ENCODE measurements around the gene RPN2.

Gene RPN2

GRCh38 chr20:37274851-37275524 lies 95.9 kb downstream of the RPN2 start:
- Histone ChIP-seq H3K9me3 (ENCODE audit: low read length) (no peaks in the 10 kb centered on the region), H3K4me1 (ENCODE audit: insufficient read depth, low read length) (peaks cover 10% of the 10 kb centered on the region), H3K36me3 (ENCODE audit: insufficient read depth, low read length) (no peaks in the 10 kb centered on the region), H3K9ac (ENCODE audit: low read length) (no peak overlapping the region), H3K27me3 (ENCODE audit: control insufficient read depth in 1 of 2, insufficient read depth in 2 of 2, low read length in 2 of 2) (no peaks in the 10 kb centered on the region), H3K27ac (ENCODE audit: low read depth, low read length) (no peak overlapping the region), H3K4me3 (ENCODE audit: low read depth in 1 of 2, low read length in 2 of 2) (no peak overlapping the region)

DNA sequence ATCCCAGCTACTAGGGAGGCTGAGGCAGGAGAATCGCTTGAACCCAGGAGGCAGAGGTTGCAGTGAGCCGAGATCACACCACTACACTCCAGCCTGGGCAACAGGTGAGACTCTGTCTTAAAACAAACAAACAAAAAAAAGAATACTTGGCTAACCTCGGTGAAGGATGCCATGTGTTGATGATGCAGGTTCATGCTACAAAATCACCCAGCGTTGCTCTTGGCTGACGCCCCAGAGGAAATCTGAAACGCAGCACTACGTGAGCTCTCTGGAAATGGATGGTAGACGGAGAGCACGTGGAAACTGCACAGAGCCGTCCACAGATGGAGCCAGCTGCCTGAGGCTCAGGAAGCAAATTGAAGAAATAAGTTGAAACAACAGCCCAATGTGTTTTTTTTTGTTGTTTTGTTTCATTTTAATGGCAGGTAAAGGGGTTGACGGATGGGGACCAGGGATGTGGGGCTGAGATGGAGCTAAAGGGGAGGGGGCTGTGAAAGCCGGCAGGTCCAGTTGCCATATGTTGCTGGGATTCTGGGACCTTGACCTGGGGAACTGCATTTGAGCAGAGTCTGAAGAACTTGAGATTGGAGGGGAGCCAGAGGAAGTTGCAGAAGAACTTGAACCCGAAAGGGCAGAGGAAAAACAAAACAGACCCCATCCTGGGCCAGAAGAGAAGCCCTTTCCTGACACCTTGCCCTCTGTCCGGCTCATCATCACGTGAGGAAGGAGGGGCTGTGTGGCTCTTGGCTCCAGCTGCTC lies 97.5 kb downstream of the RPN2 start:
- no peaks in the 10 kb centered on the region for H3K36me3 ChIP-seq (ENCODE audit: insufficient read depth, low read length)
- H3K27me3 ChIP-seq (ENCODE audit: control insufficient read depth in 1 of 2, insufficient read depth in 2 of 2, low read length in 2 of 2): no peaks in the 10 kb centered on the region
- no peaks in the 10 kb centered on the region for H3K9me3 ChIP-seq (ENCODE audit: low read length)
- H3K9ac ChIP-seq (ENCODE audit: low read length): no peak overlapping the region
- H3K4me3 ChIP-seq (ENCODE audit: low read depth in 1 of 2, low read length in 2 of 2): no peak overlapping the region
- peak overlapping the region; percentile 40 for H3K27ac ChIP-seq (ENCODE audit: low read depth, low read length)
- peaks cover 10% of the 10 kb centered on the region for H3K4me1 ChIP-seq (ENCODE audit: insufficient read depth, low read length)

DNA sequence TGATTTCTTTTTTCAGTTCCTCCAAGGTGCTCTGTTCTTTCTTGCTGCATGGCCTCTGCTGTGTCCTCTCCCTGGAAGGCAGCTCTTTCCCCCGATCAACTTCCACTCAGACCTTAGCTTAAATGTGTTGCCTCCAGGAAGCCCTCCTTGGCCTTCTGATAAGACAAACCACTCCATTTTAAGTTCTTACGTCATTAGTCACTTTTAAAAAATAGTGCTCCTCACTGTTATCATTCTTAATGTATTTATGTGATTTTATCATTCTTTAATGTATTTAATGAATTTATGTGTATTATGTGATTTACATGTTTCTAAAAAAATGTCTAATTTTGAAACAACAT lies 98.1 kb downstream of the RPN2 start:
- no peaks in the 10 kb centered on the region for H3K36me3 ChIP-seq (ENCODE audit: insufficient read depth, low read length)
- H3K9me3 ChIP-seq (ENCODE audit: low read length): no peaks in the 10 kb centered on the region
- peaks cover 10% of the 10 kb centered on the region for H3K4me1 ChIP-seq (ENCODE audit: insufficient read depth, low read length)
- H3K9ac ChIP-seq (ENCODE audit: low read length): no peak overlapping the region
- H3K27me3 ChIP-seq (ENCODE audit: control insufficient read depth in 1 of 2, insufficient read depth in 2 of 2, low read length in 2 of 2): no peaks in the 10 kb centered on the region
- no peak overlapping the region for H3K4me3 ChIP-seq (ENCODE audit: low read depth in 1 of 2, low read length in 2 of 2)
- no peak overlapping the region for H3K27ac ChIP-seq (ENCODE audit: low read depth, low read length)

DNA sequence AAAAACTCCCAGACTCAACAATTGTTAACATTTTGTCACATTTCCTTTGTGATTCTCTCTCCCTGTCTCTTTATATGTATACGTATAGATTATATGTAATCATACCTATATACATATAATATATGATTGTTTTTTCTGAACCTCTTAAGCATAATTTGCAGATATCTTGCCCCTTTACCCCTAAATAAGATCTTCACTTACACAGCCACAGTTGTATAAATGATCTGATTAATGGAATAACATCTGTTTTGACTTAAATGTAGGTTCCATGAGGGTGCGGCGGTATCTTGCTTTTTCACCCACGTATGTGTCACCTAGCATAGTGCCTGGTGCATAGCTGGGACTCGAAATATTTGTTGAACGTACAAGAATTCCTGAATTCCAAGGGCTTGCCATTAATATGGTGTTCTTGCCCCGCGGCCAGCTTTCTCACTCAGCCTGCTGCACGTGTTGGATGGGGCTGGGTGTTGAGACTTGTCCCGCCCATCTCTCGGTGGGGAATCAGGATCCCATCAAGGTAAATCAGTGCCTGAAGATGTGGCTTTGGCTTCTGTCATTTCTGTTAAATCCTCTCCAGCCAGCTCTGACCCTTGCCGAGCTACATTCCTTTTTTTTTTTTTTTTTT lies 99.9 kb downstream of the RPN2 start:
- Histone ChIP-seq H3K4me3 (ENCODE audit: low read depth in 1 of 2, low read length in 2 of 2) (no peak overlapping the region), H3K9me3 (ENCODE audit: low read length) (no peaks in the 10 kb centered on the region), H3K4me1 (ENCODE audit: insufficient read depth, low read length) (peaks cover 10% of the 10 kb centered on the region), H3K36me3 (ENCODE audit: insufficient read depth, low read length) (no peaks in the 10 kb centered on the region), H3K27ac (ENCODE audit: low read depth, low read length) (no peak overlapping the region), H3K9ac (ENCODE audit: low read length) (no peak overlapping the region), H3K27me3 (ENCODE audit: control insufficient read depth in 1 of 2, insufficient read depth in 2 of 2, low read length in 2 of 2) (no peaks in the 10 kb centered on the region)

DNA sequence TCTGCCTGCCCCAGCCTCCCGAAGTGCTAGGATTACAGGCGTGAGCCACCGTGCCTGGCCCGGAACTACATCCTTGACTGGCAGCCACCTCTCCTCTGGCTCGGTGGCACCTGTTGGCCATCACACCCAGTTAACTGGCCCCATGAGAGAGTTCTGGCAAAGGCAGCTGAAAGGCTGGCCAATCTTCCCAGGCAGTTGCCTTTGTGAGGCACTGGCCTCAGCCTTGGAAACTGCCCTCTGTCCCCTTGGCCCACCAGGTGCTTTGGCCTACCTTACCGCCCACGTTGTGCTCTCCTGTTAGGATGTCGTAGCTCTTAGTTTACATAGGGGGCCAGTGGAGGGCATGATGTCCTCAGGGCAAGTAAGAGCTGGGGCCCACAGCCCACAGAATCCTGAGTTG lies 100.7 kb downstream of the RPN2 start:
- Histone ChIP-seq H3K27me3 (ENCODE audit: control insufficient read depth in 1 of 2, insufficient read depth in 2 of 2, low read length in 2 of 2) (no peaks in the 10 kb centered on the region), H3K27ac (ENCODE audit: low read depth, low read length) (no peak overlapping the region), H3K4me3 (ENCODE audit: low read depth in 1 of 2, low read length in 2 of 2) (no peak overlapping the region), H3K36me3 (ENCODE audit: insufficient read depth, low read length) (no peaks in the 10 kb centered on the region), H3K9me3 (ENCODE audit: low read length) (no peaks in the 10 kb centered on the region), H3K9ac (ENCODE audit: low read length) (no peak overlapping the region), H3K4me1 (ENCODE audit: insufficient read depth, low read length) (peaks cover 10% of the 10 kb centered on the region)

GRCh38 chr20:37280403-37280802 lies 101.3 kb downstream of the RPN2 start:
- H3K36me3 ChIP-seq (ENCODE audit: insufficient read depth, low read length): no peaks in the 10 kb centered on the region
- H3K4me1 ChIP-seq (ENCODE audit: insufficient read depth, low read length): peaks cover 10% of the 10 kb centered on the region
- no peak overlapping the region for H3K27ac ChIP-seq (ENCODE audit: low read depth, low read length)
- no peak overlapping the region for H3K9ac ChIP-seq (ENCODE audit: low read length)
- H3K9me3 ChIP-seq (ENCODE audit: low read length): no peaks in the 10 kb centered on the region
- H3K27me3 ChIP-seq (ENCODE audit: control insufficient read depth in 1 of 2, insufficient read depth in 2 of 2, low read length in 2 of 2): no peaks in the 10 kb centered on the region
- no peak overlapping the region for H3K4me3 ChIP-seq (ENCODE audit: low read depth in 1 of 2, low read length in 2 of 2)

DNA sequence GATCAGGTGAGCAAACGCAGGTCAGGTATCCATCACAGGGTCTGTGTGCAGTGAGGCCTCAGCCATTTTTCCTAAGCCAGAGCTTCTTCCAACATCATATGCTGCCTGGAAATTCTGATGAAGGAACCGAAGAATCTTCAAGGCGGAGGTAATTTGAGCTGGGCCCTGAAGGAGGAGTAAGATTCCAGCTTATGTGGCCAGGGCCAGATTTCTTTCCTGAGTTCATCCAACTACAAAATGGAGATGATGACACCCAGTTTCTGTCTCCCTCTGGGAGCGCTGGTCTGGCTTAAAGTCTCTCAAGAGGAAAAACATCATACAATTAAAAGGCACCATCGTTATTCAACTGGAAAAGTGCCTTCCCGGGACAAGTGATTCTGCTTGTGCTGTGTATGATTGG lies 103.4 kb downstream of the RPN2 start:
- H3K27me3 ChIP-seq (ENCODE audit: control insufficient read depth in 1 of 2, insufficient read depth in 2 of 2, low read length in 2 of 2): no peaks in the 10 kb centered on the region
- peak overlapping the region; percentile 23 for H3K9ac ChIP-seq (ENCODE audit: low read length)
- H3K36me3 ChIP-seq (ENCODE audit: insufficient read depth, low read length): no peaks in the 10 kb centered on the region
- H3K9me3 ChIP-seq (ENCODE audit: low read length): no peaks in the 10 kb centered on the region
- H3K27ac ChIP-seq (ENCODE audit: low read depth, low read length): peak overlapping the region; percentile 22
- no peak overlapping the region for H3K4me3 ChIP-seq (ENCODE audit: low read depth in 1 of 2, low read length in 2 of 2)
- no peaks in the 10 kb centered on the region for H3K4me1 ChIP-seq (ENCODE audit: insufficient read depth, low read length)

GRCh38 chr20:37283530-37284195 lies 104.5 kb downstream of the RPN2 start:
- no peak overlapping the region for H3K9ac ChIP-seq (ENCODE audit: low read length)
- no peaks in the 10 kb centered on the region for H3K36me3 ChIP-seq (ENCODE audit: insufficient read depth, low read length)
- no peak overlapping the region for H3K4me3 ChIP-seq (ENCODE audit: low read depth in 1 of 2, low read length in 2 of 2)
- no peaks in the 10 kb centered on the region for H3K9me3 ChIP-seq (ENCODE audit: low read length)
- H3K4me1 ChIP-seq (ENCODE audit: insufficient read depth, low read length): peaks cover 2% of the 10 kb centered on the region
- H3K27ac ChIP-seq (ENCODE audit: low read depth, low read length): no peak overlapping the region
- no peaks in the 10 kb centered on the region for H3K27me3 ChIP-seq (ENCODE audit: control insufficient read depth in 1 of 2, insufficient read depth in 2 of 2, low read length in 2 of 2)

- Histone ChIP-seq H3K27ac (ENCODE audit: low read depth, low read length) (no peak overlapping the region), H3K9me3 (ENCODE audit: low read length) (no peaks in the 10 kb centered on the region), H3K27me3 (ENCODE audit: control insufficient read depth in 1 of 2, insufficient read depth in 2 of 2, low read length in 2 of 2) (no peaks in the 10 kb centered on the region), H3K4me1 (ENCODE audit: insufficient read depth, low read length) (peaks cover 4% of the 10 kb centered on the region), H3K36me3 (ENCODE audit: insufficient read depth, low read length) (no peaks in the 10 kb centered on the region), H3K4me3 (ENCODE audit: low read depth in 1 of 2, low read length in 2 of 2) (no peak overlapping the region), H3K9ac (ENCODE audit: low read length) (no peak overlapping the region)
Measured at GRCh38 chr20:37284691-37285161, 105.6 kb downstream of the RPN2 start.

DNA sequence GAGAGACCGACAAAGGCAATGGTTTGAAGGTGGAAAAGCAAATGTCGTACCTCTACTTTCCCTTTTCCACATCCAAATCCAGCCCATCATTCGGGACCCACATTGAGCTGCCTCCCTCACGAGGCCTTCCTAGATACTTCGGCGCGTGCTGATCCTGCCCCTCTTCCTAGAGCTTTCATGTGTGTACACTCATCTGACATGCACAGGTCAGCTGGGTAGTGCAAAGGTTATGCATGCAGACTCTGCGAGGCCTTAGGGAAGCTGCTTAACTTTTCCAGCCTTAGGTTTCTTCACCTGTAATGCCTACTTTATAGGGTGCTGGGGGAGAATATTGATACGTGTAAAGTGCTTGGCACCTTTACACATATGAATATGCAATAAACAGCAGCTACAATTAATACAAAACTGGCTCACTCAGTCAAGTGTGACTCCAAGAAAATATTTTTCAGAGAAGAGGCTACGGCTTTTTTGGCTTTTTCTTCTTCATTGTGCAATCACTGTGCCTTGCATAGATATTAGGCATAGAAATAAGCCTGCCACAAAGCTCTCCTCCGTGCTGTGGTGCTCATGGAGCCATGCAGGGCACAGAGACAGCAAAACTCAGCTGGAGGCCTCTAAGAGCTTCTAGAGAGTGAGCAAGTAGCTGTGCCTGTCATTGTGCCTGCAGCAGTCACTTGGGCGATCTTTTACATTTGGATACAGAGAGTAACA lies 106.7 kb downstream of the RPN2 start:
- Histone ChIP-seq H3K27me3 (ENCODE audit: control insufficient read depth in 1 of 2, insufficient read depth in 2 of 2, low read length in 2 of 2) (no peaks in the 10 kb centered on the region), H3K9ac (ENCODE audit: low read length) (no peak overlapping the region), H3K27ac (ENCODE audit: low read depth, low read length) (no peak overlapping the region)

GRCh38 chr20:37288091-37288490 lies 109.0 kb downstream of the RPN2 start:
- Histone ChIP-seq H3K4me3 (ENCODE audit: low read depth in 1 of 2, low read length in 2 of 2) (no peak overlapping the region), H3K9me3 (ENCODE audit: low read length) (no peaks in the 10 kb centered on the region), H3K4me1 (ENCODE audit: insufficient read depth, low read length) (peaks cover 13% of the 10 kb centered on the region), H3K36me3 (ENCODE audit: insufficient read depth, low read length) (peaks cover 7% of the 10 kb centered on the region), H3K27ac (ENCODE audit: low read depth, low read length) (no peak overlapping the region), H3K9ac (ENCODE audit: low read length) (no peak overlapping the region), H3K27me3 (ENCODE audit: control insufficient read depth in 1 of 2, insufficient read depth in 2 of 2, low read length in 2 of 2) (no peaks in the 10 kb centered on the region)

More for the DNA sequence above, 106.7 kb downstream of the RPN2 start:
- Histone ChIP-seq H3K9me3 (ENCODE audit: low read length) (no peaks in the 10 kb centered on the region), H3K4me3 (ENCODE audit: low read depth in 1 of 2, low read length in 2 of 2) (no peak overlapping the region), H3K4me1 (ENCODE audit: insufficient read depth, low read length) (peaks cover 13% of the 10 kb centered on the region), H3K36me3 (ENCODE audit: insufficient read depth, low read length) (no peaks in the 10 kb centered on the region)
